ENCODE data around the gene GNAZ.
A peak's percentile ranks its signal among the peaks of the same experiment; 100 is the strongest.

GNAZ gene

DNA sequence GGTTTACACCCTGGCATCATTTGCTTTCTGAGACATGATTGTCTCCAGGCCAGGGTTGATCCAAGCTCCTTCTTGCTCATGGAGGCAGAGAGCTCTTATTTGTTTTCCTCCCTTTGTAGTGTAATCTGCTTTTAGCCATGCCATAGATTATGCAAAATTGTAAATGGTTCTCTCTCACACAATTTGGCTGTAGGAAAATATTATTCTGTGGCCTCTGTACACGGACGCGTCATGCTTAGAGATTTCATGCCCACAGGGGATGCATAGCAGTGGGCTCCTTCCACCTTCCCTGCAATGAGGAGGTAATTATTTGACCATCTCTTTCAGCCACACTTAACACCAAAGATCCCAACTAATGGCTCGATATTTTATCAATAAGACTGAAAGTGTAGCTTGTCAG, 37.7 kb upstream of the GNAZ start:
- FAIRE-seq (no peak), DNase-seq (ENCODE audit: insufficient read length, low spot score) (no peak)
- TF ChIP-seq POLR2AphosphoS5 (IDR thresholded peaks at IDR 0.05; ENCODE audit: low read depth, low read length) = no peak
- TF ChIP-seq POLR2A (IDR thresholded peaks at IDR 0.05; ENCODE audit: low read depth, low read length) = no peak
- TF ChIP-seq SPI1 (IDR thresholded peaks at IDR 0.05; ENCODE audit: low read depth, low read length) = no peak
- no peak for TF ChIP-seq POU2F2 (IDR thresholded peaks at IDR 0.05; ENCODE audit: low read depth, low read length)
- TF ChIP-seq PAX5 (IDR thresholded peaks at IDR 0.05; ENCODE audit: insufficient read depth, low read length, severe bottlenecking) = no peak
- no peak for TF ChIP-seq TAF1 (IDR thresholded peaks at IDR 0.05; ENCODE audit: low read depth, low read length)

DNA sequence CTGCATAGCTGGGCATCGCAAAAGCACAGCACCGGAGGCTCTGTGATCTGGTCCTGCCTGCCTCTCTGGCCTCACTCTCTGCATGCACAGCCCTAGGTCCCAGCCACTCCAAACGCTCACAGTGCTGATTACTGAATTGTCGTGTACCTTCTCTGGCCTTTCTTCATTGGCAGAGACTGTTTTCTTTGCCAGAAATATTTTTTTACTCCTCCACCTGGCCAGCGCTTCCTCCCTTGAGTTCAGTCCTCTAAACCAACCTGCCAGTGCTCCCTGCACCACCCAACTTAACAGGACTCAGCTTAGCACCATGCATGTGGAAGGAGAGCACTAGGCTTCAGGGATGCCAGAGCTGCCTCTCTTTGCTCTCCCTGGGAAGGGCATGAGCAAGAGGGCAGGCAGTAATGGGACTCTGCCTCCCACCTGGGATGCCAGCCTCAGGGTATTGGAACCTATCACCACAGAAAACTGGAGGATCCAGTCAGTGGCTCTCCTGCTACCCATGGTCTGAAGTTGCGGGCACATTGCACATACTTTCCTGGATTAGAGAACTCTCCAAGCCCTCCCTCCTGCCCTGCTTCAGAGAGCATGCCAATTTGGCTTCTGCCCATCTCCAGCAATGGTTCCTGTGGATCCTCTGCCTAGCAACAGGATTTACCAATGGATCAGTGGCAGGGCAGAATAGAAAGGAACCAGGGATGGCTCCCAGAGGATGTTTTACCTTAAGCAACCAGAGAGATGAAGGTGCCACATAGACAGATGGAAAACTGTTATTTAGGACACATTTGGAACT, 37.0 kb upstream of the GNAZ start:
- FAIRE-seq = no peak
- no peak for DNase-seq (ENCODE audit: insufficient read length, low spot score)

DNA sequence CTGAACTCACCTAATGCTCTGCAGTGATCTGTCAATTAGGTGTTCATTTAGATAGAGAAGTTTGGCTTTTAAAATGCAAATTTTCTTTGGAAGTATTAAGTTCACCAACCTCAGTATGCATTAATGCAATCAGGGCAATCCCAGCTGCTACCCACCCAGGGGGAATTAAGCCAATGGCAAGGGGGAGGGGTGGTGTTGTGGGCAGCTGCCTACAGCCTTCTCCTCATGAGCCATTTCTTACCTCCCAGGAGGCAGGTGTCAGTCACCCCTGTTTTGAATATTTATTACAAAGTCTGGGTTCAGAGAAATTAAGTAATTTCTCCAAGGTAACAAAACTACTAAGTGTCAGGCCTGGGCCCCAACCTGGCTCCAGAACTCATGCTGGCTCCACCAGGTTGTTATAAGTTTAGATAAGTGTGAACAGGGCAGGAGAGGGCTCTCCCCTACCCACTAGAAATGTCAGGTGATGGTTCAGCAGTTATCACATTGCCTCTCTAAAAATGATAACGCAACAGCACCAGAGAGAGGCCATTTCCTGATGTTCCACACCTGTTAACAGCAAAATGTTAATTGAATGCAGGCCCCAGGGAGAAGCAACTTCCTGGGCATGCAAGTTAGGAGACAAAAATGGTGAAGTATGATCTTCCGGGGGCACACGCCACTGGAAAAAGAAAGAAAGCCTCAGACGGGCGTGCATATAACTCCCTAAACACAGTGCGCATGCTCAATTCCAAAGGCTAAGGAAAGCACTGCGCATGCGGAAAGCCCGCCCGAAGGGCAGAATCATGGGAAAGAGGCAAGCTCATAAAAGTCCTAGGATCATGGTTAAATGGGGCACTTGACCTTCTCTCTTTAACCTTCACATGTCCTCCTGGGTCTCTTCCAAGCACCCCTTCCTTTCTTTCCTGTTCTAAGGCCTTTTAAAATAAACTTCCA, 35.4 kb upstream of the GNAZ start:
- no peak for TF ChIP-seq TAF1 (IDR thresholded peaks at IDR 0.05; ENCODE audit: low read depth, low read length)
- TF ChIP-seq POLR2AphosphoS5 (IDR thresholded peaks at IDR 0.05; ENCODE audit: low read depth, low read length) = no peak
- TF ChIP-seq POLR2A (IDR thresholded peaks at IDR 0.05; ENCODE audit: low read depth, low read length) = no peak
- TF ChIP-seq POU2F2 (IDR thresholded peaks at IDR 0.05; ENCODE audit: low read depth, low read length) = no peak
- FAIRE-seq (no peak), DNase-seq (ENCODE audit: insufficient read length, low spot score) (no peak)

More for the DNA sequence above, 37.0 kb upstream of the GNAZ start:
- no peak for TF ChIP-seq TAF1 (IDR thresholded peaks at IDR 0.05; ENCODE audit: low read depth, low read length)
- TF ChIP-seq POLR2A (IDR thresholded peaks at IDR 0.05; ENCODE audit: low read depth, low read length) = no peak
- no peak for TF ChIP-seq POU2F2 (IDR thresholded peaks at IDR 0.05; ENCODE audit: low read depth, low read length)
- no peak for TF ChIP-seq PAX5 (IDR thresholded peaks at IDR 0.05; ENCODE audit: insufficient read depth, low read length, severe bottlenecking)
- TF ChIP-seq SPI1 (IDR thresholded peaks at IDR 0.05; ENCODE audit: low read depth, low read length) = no peak
- TF ChIP-seq POLR2AphosphoS5 (IDR thresholded peaks at IDR 0.05; ENCODE audit: low read depth, low read length) = no peak

DNA sequence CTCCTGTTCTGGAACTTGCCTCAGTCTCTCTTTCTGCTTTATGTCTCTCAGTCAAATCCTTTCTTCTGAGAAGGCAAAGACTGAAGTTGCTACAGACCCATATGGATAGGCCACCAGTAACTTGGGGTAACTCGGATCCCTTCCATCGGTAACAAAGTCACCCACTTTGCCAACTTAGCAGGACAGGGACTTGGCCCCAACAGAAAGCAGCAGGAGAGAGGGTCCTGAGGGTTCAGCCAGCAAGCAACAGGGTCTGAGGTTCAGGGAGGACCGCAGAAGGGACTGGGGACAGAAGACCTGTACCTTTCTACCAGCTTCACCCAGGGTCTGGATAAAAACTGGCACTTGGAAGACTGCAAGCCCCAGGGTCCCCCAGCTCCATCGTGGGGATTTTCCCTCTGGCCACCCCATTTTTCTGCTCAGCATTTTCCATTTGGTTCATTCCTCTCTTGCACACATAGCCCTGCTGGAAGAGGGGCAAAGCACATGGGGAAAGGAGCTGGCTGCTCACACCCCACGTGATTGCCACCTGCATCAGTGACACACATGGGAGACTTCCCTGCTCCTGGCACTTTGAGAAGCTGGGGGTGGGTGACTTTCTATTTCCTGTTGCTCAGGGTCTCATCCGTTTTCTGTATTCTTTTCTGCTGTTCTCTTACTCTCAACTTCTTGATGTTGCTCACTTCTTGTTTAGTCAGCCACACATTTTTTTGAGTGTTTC, 34.6 kb upstream of the GNAZ start:
- FAIRE-seq = peak; percentile 60
- TF ChIP-seq POLR2AphosphoS5 (IDR thresholded peaks at IDR 0.05; ENCODE audit: low read depth, low read length) (no peak), TAF1 (IDR thresholded peaks at IDR 0.05; ENCODE audit: low read depth, low read length) (no peak), PAX5 (IDR thresholded peaks at IDR 0.05; ENCODE audit: insufficient read depth, low read length, severe bottlenecking) (no peak), POU2F2 (IDR thresholded peaks at IDR 0.05; ENCODE audit: low read depth, low read length) (no peak), POLR2A (IDR thresholded peaks at IDR 0.05; ENCODE audit: low read depth, low read length) (no peak), SPI1 (IDR thresholded peaks at IDR 0.05; ENCODE audit: low read depth, low read length) (no peak)
- DNase-seq (ENCODE audit: insufficient read length, low spot score) = no peak

DNA sequence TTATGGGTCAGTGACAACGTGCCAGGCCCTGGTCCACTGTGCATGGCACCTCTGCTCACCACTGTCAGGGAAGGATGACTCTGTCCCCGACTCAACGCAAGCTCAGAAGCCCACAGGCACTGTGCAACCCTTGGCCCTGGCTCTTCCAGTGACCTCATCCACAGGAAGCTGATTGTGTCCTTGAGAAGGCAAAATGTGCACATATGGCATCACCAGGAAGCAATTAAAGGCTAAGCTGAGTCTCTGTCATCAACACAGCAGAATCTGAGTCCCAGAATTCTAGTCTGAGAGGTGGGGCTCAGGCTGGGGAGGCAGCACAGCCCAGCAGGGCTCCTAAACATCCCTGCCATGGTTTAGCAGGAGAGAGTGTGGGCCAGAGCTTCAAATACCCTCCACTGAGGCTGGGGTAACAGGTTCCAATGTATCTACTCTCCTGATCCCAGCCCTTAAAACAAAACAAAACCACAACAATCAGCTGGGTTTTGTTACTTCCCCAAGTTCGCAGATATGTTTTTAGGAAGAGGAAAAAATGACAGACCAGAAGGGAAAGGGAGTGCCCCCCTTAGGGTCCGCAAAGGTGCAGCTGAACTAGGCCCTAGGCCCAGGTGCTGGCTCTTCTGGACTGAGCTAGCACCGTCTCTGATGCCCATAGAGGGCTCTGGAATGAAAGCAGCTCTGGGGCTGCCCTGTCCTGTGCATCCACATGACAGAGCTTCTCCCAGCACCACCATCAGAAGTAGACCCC, 33.5 kb upstream of the GNAZ start:
- FAIRE-seq (no peak), DNase-seq (ENCODE audit: insufficient read length, low spot score) (no peak)
- no peak for TF ChIP-seq PAX5 (IDR thresholded peaks at IDR 0.05; ENCODE audit: insufficient read depth, low read length, severe bottlenecking)

DNA sequence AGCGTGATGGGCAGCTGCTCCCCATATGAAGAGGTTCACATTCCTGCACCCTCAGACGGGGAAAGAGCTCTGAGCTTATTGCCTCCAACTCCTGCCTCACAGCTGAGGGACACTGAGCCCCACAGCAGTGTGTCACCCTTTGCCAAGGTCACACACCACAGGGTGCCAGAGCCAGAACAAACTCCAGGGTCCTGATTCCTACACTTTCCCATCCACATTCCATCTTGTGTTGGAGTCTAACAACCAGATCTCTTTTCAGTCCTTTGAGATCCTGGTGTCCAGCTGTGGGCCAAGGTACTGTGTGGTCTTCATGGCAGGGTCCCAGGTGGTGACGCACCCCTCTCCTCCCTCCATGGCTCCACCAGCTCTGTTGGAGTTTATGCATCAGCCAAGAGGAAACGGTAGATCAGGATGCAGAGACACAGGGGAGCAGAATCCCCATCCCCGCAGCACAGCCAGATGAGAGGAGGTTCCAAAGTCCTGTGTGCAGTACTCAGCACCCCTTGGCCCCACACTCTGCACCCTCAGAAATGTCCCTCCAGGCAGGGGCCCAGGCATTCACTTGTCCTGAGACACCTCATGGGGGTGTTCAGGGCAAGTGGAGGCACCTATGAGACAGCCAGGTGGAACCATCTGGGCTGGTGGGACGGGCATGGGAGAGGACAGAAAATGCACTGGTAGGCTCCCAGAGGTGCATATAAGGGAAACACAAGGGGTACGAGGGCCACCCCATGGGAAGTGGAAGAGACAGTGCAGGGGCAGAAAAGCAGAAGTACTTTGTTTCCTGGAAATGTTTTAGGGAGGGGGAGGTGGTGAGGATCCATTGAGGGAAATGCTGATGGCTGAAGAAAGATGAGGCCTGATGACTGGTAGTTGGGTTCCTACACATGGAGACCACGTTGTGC, 32.6 kb upstream of the GNAZ start:
- FAIRE-seq = no peak
- TF ChIP-seq POLR2A (IDR thresholded peaks at IDR 0.05; ENCODE audit: low read depth, low read length) (no peak), TAF1 (IDR thresholded peaks at IDR 0.05; ENCODE audit: low read depth, low read length) (no peak), POLR2AphosphoS5 (IDR thresholded peaks at IDR 0.05; ENCODE audit: low read depth, low read length) (no peak), PAX5 (IDR thresholded peaks at IDR 0.05; ENCODE audit: insufficient read depth, low read length, severe bottlenecking) (no peak), SPI1 (IDR thresholded peaks at IDR 0.05; ENCODE audit: low read depth, low read length) (no peak), POU2F2 (IDR thresholded peaks at IDR 0.05; ENCODE audit: low read depth, low read length) (no peak)
- DNase-seq (ENCODE audit: insufficient read length, low spot score) = no peak

DNA sequence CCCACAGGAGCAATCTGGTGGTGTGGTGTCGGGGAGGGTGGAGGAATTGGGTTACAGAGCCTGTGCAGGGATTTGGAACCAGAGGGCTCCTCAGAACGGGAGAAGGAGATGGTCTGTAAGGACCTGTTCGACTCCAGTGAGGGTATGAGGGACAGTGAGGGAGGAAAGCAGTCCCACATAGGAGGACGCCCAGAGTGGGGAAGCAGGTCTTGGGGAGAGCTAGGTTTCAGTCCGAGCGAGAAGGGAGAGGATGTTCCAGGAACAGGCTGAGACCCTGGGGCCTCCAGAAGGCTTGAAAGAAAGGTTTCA, 32.0 kb upstream of the GNAZ start:
- no peak for FAIRE-seq
- DNase-seq (ENCODE audit: insufficient read length, low spot score) = no peak
- TF ChIP-seq SPI1 (IDR thresholded peaks at IDR 0.05; ENCODE audit: low read depth, low read length) (no peak), PAX5 (IDR thresholded peaks at IDR 0.05; ENCODE audit: insufficient read depth, low read length, severe bottlenecking) (no peak), POLR2AphosphoS5 (IDR thresholded peaks at IDR 0.05; ENCODE audit: low read depth, low read length) (no peak), POU2F2 (IDR thresholded peaks at IDR 0.05; ENCODE audit: low read depth, low read length) (no peak), POLR2A (IDR thresholded peaks at IDR 0.05; ENCODE audit: low read depth, low read length) (no peak), TAF1 (IDR thresholded peaks at IDR 0.05; ENCODE audit: low read depth, low read length) (no peak)

DNA sequence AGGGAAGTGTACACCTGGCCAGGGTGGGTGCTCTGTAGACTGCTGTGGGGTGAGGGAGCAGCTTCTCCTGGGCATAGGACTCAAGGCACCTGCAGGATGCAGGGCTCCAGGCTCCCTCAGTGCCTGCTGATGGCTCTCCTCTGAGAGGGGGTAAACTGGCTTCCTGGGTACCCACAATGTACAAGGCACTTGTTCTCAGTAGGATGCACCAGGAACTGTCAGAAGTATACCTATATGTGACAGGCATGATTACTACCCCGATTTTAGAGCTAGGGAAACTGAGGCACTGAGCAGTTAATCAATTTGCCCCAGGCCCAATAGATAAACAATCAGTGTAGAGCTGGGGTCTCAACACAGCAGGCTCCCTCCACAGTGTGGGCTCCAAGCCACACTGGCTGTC, 31.4 kb upstream of the GNAZ start:
- DNase-seq (ENCODE audit: insufficient read length, low spot score) (no peak), FAIRE-seq (no peak)
- TF ChIP-seq POU2F2 (IDR thresholded peaks at IDR 0.05; ENCODE audit: low read depth, low read length) = no peak
- no peak for TF ChIP-seq PAX5 (IDR thresholded peaks at IDR 0.05; ENCODE audit: insufficient read depth, low read length, severe bottlenecking)
- no peak for TF ChIP-seq SPI1 (IDR thresholded peaks at IDR 0.05; ENCODE audit: low read depth, low read length)
- no peak for TF ChIP-seq TAF1 (IDR thresholded peaks at IDR 0.05; ENCODE audit: low read depth, low read length)
- TF ChIP-seq POLR2A (IDR thresholded peaks at IDR 0.05; ENCODE audit: low read depth, low read length) = no peak
- TF ChIP-seq POLR2AphosphoS5 (IDR thresholded peaks at IDR 0.05; ENCODE audit: low read depth, low read length) = no peak

Measured in GM12891 (cell line).